ENCODE data around the gene MKS1.

MKS1 gene

GRCh38 chr17:58184986-58185761, 33.9 kb downstream of the MKS1 start:
- no peak overlapping the region for H3K27ac ChIP-seq
- H3K4me3 ChIP-seq = no peak overlapping the region
- TF ChIP-seq CTCF (IDR thresholded peaks at IDR 0.05) = no peak
- no peak for DNase-seq (ENCODE audit: low spot score)

GRCh38 chr17:58184308-58184985, 34.6 kb downstream of the MKS1 start:
- H3K4me3 ChIP-seq = no peak overlapping the region
- no peak for DNase-seq (ENCODE audit: low spot score)
- no peak overlapping the region for H3K27ac ChIP-seq
- no peak for TF ChIP-seq CTCF (IDR thresholded peaks at IDR 0.05)

GRCh38 chr17:58183514-58183913, 35.5 kb downstream of the MKS1 start:
- no peak for TF ChIP-seq CTCF (IDR thresholded peaks at IDR 0.05)
- no peak for DNase-seq (ENCODE audit: low spot score)
- Histone ChIP-seq H3K4me3 (no peak overlapping the region), H3K27ac (no peak overlapping the region)

- DNase-seq (ENCODE audit: low spot score) = no peak
- Histone ChIP-seq H3K4me3 (no peak overlapping the region), H3K27ac (no peak overlapping the region)
- no peak for TF ChIP-seq CTCF (IDR thresholded peaks at IDR 0.05)
These were observed 37.3 kb downstream of the MKS1 start for GRCh38 chr17:58181796-58182195.

GRCh38 chr17:58176200-58176599, 42.9 kb downstream of the MKS1 start:
- no peak for DNase-seq (ENCODE audit: low spot score)
- no peak overlapping the region for H3K27ac ChIP-seq
- no peak for TF ChIP-seq CTCF (IDR thresholded peaks at IDR 0.05)
- no peak overlapping the region for H3K4me3 ChIP-seq

GRCh38 chr17:58174871-58175270, 44.2 kb downstream of the MKS1 start:
- H3K27ac ChIP-seq = no peak overlapping the region
- no peak overlapping the region for H3K4me3 ChIP-seq
- no peak for TF ChIP-seq CTCF (IDR thresholded peaks at IDR 0.05)
- DNase-seq (ENCODE audit: low spot score) = no peak
